ENCODE data around the gene APBB2. TPM values are rescaled to one million over a fixed set of nuclear protein-coding genes. Genes with fewer than 3 reads are reported as not detected.

APBB2 gene
- total RNA-seq, 1 experiment from 2014 or later, result 80.7 TPM

DNA sequence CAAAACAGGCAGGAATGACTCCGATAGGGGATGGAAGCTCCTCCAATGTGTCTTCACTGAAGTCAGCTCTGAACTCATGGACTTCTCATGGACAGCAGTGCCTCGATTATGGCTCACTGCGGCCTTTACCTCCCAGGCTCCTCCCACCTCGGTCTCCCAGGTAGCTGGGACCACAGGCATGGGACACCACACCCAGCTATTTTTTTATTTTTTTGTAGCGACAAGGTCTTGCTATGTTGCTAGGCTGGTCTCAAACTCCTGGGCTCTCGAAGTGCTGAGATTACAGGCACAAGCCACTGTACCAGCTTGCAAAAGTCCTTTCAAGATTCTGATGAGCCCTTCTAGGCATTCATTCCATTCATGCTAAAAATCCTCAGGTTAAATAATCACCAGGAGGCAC lies 283.1 kb downstream of the APBB2 start:
- no peaks in the 10 kb centered on the region for H3K27me3 ChIP-seq (replicated peaks; ENCODE audit: control insufficient read depth, insufficient read depth, low read length)
- no peak overlapping the region for H3K4me3 Mint-ChIP-seq (ENCODE audit: unreplicated experiment)
- TF ChIP-seq, protein P1, sequence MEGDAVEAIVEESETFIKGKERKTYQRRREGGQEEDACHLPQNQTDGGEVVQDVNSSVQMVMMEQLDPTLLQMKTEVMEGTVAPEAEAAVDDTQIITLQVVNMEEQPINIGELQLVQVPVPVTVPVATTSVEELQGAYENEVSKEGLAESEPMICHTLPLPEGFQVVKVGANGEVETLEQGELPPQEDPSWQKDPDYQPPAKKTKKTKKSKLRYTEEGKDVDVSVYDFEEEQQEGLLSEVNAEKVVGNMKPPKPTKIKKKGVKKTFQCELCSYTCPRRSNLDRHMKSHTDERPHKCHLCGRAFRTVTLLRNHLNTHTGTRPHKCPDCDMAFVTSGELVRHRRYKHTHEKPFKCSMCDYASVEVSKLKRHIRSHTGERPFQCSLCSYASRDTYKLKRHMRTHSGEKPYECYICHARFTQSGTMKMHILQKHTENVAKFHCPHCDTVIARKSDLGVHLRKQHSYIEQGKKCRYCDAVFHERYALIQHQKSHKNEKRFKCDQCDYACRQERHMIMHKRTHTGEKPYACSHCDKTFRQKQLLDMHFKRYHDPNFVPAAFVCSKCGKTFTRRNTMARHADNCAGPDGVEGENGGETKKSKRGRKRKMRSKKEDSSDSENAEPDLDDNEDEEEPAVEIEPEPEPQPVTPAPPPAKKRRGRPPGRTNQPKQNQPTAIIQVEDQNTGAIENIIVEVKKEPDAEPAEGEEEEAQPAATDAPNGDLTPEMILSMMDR (IDR thresholded peaks at IDR 0.05; ENCODE audit: insufficient read depth in 1 of 2, low read depth in 1 of 2, low read length in 1 of 2, severe bottlenecking in 1 of 2, unreplicated experiment in 1 of 2), result no peak
- H3K4me3 ChIP-seq (ENCODE audit: low read depth, low read length), result no peak overlapping the region
- DNase-seq, result peak; percentile 55 to 56
- no peaks in the 10 kb centered on the region for H3K9me3 Mint-ChIP-seq (ENCODE audit: unreplicated experiment)
- CTCF ChIA-PET, result interaction anchor here (0.7 to 1.1 kb wide), 2 partner anchors 45 to 283 kb away, joined by 5 to 11 read pairs; partner anchors contain the start of gene APBB2
- H3K36me3 ChIP-seq (ENCODE audit: control insufficient read depth, insufficient read depth, low read length), result no peaks in the 10 kb centered on the region; the same call in none of the 2 replicates
- intact Hi-C loops (cut with micrococcal nuclease; ENCODE audit: unreplicated experiment), result no loop called here
- no peaks in the 10 kb centered on the region for H3K9me3 ChIP-seq
- peaks cover 12% of the 10 kb centered on the region for H3K4me1 Mint-ChIP-seq (ENCODE audit: low read depth, unreplicated experiment)
- H3K4me1 ChIP-seq, result peaks cover 8% of the 10 kb centered on the region
- no TSS peak for BruUV-seq (replicated peaks)
- H3K27me3 Mint-ChIP-seq (ENCODE audit: insufficient read depth, unreplicated experiment), result no peaks in the 10 kb centered on the region
- peak overlapping the region; percentile 7 for H3K27ac Mint-ChIP-seq (ENCODE audit: unreplicated experiment)
- POLR2A ChIA-PET, result interaction anchor here (0.5 to 1.4 kb wide), 4 partner anchors 283 to 445 kb away, joined by 4 to 6 read pairs (median 5); partner anchors contain the start of genes APBB2 and UCHL1
- peaks cover 92% of the 10 kb centered on the region for H3K36me3 Mint-ChIP-seq (ENCODE audit: insufficient read depth, unreplicated experiment)

DNA sequence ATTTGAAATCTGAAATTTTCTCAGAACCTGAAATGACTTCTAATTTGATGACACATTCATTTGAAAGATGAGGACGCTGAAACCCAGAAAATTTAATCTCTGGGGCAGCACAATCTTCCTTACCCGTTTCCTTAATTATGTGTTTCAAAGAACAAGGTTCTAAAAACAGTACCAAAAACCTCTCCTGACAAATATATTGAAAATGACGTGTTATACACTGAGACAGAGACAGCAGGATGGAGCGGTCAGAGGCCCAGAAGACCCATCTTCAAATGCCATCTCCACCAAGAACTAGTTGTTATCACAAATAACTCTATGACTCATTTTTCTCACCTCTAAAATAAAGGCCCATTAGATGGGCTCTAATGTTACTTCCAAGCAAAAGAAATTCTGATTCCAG lies 287.3 kb downstream of the APBB2 start:
- TF ChIP-seq, protein P1 (IDR thresholded peaks at IDR 0.05; ENCODE audit: insufficient read depth in 1 of 2, low read depth in 1 of 2, low read length in 1 of 2, severe bottlenecking in 1 of 2, unreplicated experiment in 1 of 2), result no peak

DNA sequence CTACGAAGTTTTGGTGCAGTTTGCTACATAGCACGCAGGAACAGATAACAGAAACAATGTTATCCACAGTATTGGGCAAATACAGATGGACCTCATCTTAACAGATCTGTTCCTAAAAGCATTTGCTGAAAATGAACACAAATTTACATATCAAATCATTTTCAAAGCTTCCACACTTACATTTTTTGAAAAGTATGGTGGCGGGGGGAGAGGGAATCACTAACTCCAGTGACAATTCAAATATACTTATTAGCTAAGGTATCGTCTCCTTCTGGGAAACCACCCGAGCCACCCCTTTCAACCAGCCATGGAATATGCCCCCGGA lies 289.6 kb downstream of the APBB2 start:
- Mint-ChIP-seq H3K27ac (ENCODE audit: unreplicated experiment) (no peak overlapping the region), H3K4me3 (ENCODE audit: unreplicated experiment) (no peak overlapping the region), H3K4me1 (ENCODE audit: low read depth, unreplicated experiment) (no peaks in the 10 kb centered on the region), H3K27me3 (ENCODE audit: insufficient read depth, unreplicated experiment) (no peaks in the 10 kb centered on the region), H3K9me3 (ENCODE audit: unreplicated experiment) (no peaks in the 10 kb centered on the region), H3K36me3 (ENCODE audit: insufficient read depth, unreplicated experiment) (peaks cover 83% of the 10 kb centered on the region)
- BruUV-seq (replicated peaks), result no TSS peak
- no peak for DNase-seq
- ChIA-PET CTCF (interaction anchor here (0.8 to 1.5 kb wide), 4 partner anchors 136 to 289 kb away, joined by 3 to 5 read pairs (median 4); partner anchors contain the start of gene APBB2), POLR2A (no interaction called here)
- no peaks in the 10 kb centered on the region for H3K27me3 ChIP-seq (replicated peaks; ENCODE audit: control insufficient read depth, insufficient read depth, low read length)
- H3K9me3 ChIP-seq, result no peaks in the 10 kb centered on the region
- no peaks in the 10 kb centered on the region; the same call in none of the 2 replicates for H3K36me3 ChIP-seq (ENCODE audit: control insufficient read depth, insufficient read depth, low read length)
- H3K4me1 ChIP-seq, result no peaks in the 10 kb centered on the region
- H3K4me3 ChIP-seq (ENCODE audit: low read depth, low read length), result no peak overlapping the region
- TF ChIP-seq, protein P1 (IDR thresholded peaks at IDR 0.05; ENCODE audit: insufficient read depth in 1 of 2, low read depth in 1 of 2, low read length in 1 of 2, severe bottlenecking in 1 of 2, unreplicated experiment in 1 of 2), result no peak
- intact Hi-C loops (cut with micrococcal nuclease; ENCODE audit: unreplicated experiment), result loop anchor here (5.0 kb wide), 2 partner anchors 53 to 208 kb away; no protein-coding TSS in a partner anchor

More for the DNA sequence above, 287.3 kb downstream of the APBB2 start:
- H3K4me3 Mint-ChIP-seq (ENCODE audit: unreplicated experiment), result no peak overlapping the region
- peak overlapping the region; percentile 2 for H3K27ac Mint-ChIP-seq (ENCODE audit: unreplicated experiment)
- ChIA-PET POLR2A (no interaction called here), CTCF (interaction anchor here (1.5 kb wide), 1 partner anchor 287 kb away, joined by 10 read pairs; the partner anchor contains the start of gene APBB2)
- BruUV-seq (replicated peaks), result no TSS peak
- H3K36me3 ChIP-seq (ENCODE audit: control insufficient read depth, insufficient read depth, low read length), result no peaks in the 10 kb centered on the region; the same call in none of the 2 replicates
- peaks cover 80% of the 10 kb centered on the region for H3K36me3 Mint-ChIP-seq (ENCODE audit: insufficient read depth, unreplicated experiment)
- DNase-seq, result no peak
- H3K4me3 ChIP-seq (ENCODE audit: low read depth, low read length), result no peak overlapping the region
- H3K27me3 Mint-ChIP-seq (ENCODE audit: insufficient read depth, unreplicated experiment), result no peaks in the 10 kb centered on the region
- peaks cover 9% of the 10 kb centered on the region for H3K4me1 Mint-ChIP-seq (ENCODE audit: low read depth, unreplicated experiment)
- intact Hi-C loops (cut with micrococcal nuclease; ENCODE audit: unreplicated experiment), result loop anchor here (1.0 to 5.0 kb wide), 3 partner anchors 50 to 287 kb away; partner anchors contain the start of gene APBB2
- H3K27me3 ChIP-seq (replicated peaks; ENCODE audit: control insufficient read depth, insufficient read depth, low read length), result no peaks in the 10 kb centered on the region
- peaks cover 8% of the 10 kb centered on the region for H3K4me1 ChIP-seq
- H3K9me3 Mint-ChIP-seq (ENCODE audit: unreplicated experiment), result no peaks in the 10 kb centered on the region
- H3K9me3 ChIP-seq, result no peaks in the 10 kb centered on the region

Data from Caco-2 (cell line).